ENCODE data around the gene TAF1A.

The TAF1A gene

GRCh38 chr1:222617367-222617951, 27.7 kb upstream of the TAF1A start:
- Histone ChIP-seq H3K4me3 (ENCODE audit: low read depth, low read length, poor library complexity, severe bottlenecking) (peak overlapping the region; percentile 68), H3K9me2 (ENCODE audit: low read depth, low read length) (no peaks in the 10 kb centered on the region), H3K79me2 (ENCODE audit: insufficient read depth, low read length) (no peaks in the 10 kb centered on the region), H3K36me3 (ENCODE audit: insufficient read depth, low read length) (no peaks in the 10 kb centered on the region), H3K9ac (ENCODE audit: low read length) (peak overlapping the region; percentile 58; the same call in 1 of the 2 replicates), H3K27ac (ENCODE audit: low read depth, low read length, poor library complexity, severe bottlenecking) (no peak overlapping the region), H3K9me3 (ENCODE audit: low read length) (no peaks in the 10 kb centered on the region), H4K20me1 (ENCODE audit: insufficient read depth, low read length) (no peaks in the 10 kb centered on the region), H3K4me2 (ENCODE audit: low read length) (peak overlapping the region; percentile 97), H3F3A (ENCODE audit: insufficient read depth, low read length) (no peaks in the 10 kb centered on the region), H2AFZ (ENCODE audit: low read length) (peak overlapping the region; percentile 100), H3K4me1 (ENCODE audit: insufficient read depth, low read length, severe bottlenecking) (peaks cover 18% of the 10 kb centered on the region), H3K27me3 (ENCODE audit: insufficient read depth, low read length) (no peaks in the 10 kb centered on the region; the same call in 1 of the 2 replicates)
- TF ChIP-seq EZH2 (IDR thresholded peaks at IDR 0.05; ENCODE audit: borderline replicate concordance, low read length) = no peak
- TF ChIP-seq CTCF (IDR thresholded peaks at IDR 0.05; ENCODE audit: low read length) = no peak

- H3K27ac ChIP-seq (ENCODE audit: low read depth, low read length, poor library complexity, severe bottlenecking) = no peak overlapping the region
- H3K9me3 ChIP-seq (ENCODE audit: low read length) = no peaks in the 10 kb centered on the region
- no peak overlapping the region for H3K4me2 ChIP-seq (ENCODE audit: low read length)
- TF ChIP-seq EZH2 (IDR thresholded peaks at IDR 0.05; ENCODE audit: borderline replicate concordance, low read length) (no peak), CTCF (IDR thresholded peaks at IDR 0.05; ENCODE audit: low read length) (no peak)
- no peaks in the 10 kb centered on the region for H3K79me2 ChIP-seq (ENCODE audit: insufficient read depth, low read length)
- no peaks in the 10 kb centered on the region for H3F3A ChIP-seq (ENCODE audit: insufficient read depth, low read length)
- no peak overlapping the region for H2AFZ ChIP-seq (ENCODE audit: low read length)
- no peaks in the 10 kb centered on the region for H3K36me3 ChIP-seq (ENCODE audit: insufficient read depth, low read length)
- no peak overlapping the region for H3K9ac ChIP-seq (ENCODE audit: low read length)
- no peaks in the 10 kb centered on the region; the same call in 1 of the 2 replicates for H3K27me3 ChIP-seq (ENCODE audit: insufficient read depth, low read length)
- H3K9me2 ChIP-seq (ENCODE audit: low read depth, low read length) = no peaks in the 10 kb centered on the region
- no peak overlapping the region for H3K4me3 ChIP-seq (ENCODE audit: low read depth, low read length, poor library complexity, severe bottlenecking)
- H3K4me1 ChIP-seq (ENCODE audit: insufficient read depth, low read length, severe bottlenecking) = peaks cover 18% of the 10 kb centered on the region
- H4K20me1 ChIP-seq (ENCODE audit: insufficient read depth, low read length) = no peaks in the 10 kb centered on the region
Observed at GRCh38 chr1:222616525-222616924, 26.8 kb upstream of the TAF1A start.

GRCh38 chr1:222613627-222614026, 23.9 kb upstream of the TAF1A start:
- no peak overlapping the region for H3K9ac ChIP-seq (ENCODE audit: low read length)
- no peak overlapping the region for H3K27ac ChIP-seq (ENCODE audit: low read depth, low read length, poor library complexity, severe bottlenecking)
- no peaks in the 10 kb centered on the region for H4K20me1 ChIP-seq (ENCODE audit: insufficient read depth, low read length)
- H3K4me1 ChIP-seq (ENCODE audit: insufficient read depth, low read length, severe bottlenecking) = peaks cover 8% of the 10 kb centered on the region
- H3K79me2 ChIP-seq (ENCODE audit: insufficient read depth, low read length) = no peaks in the 10 kb centered on the region
- no peak overlapping the region for H3K4me3 ChIP-seq (ENCODE audit: low read depth, low read length, poor library complexity, severe bottlenecking)
- no peaks in the 10 kb centered on the region for H3F3A ChIP-seq (ENCODE audit: insufficient read depth, low read length)
- H3K9me3 ChIP-seq (ENCODE audit: low read length) = no peaks in the 10 kb centered on the region
- H3K27me3 ChIP-seq (ENCODE audit: insufficient read depth, low read length) = no peaks in the 10 kb centered on the region; the same call in 1 of the 2 replicates
- no peak for TF ChIP-seq CTCF (IDR thresholded peaks at IDR 0.05; ENCODE audit: low read length)
- TF ChIP-seq EZH2 (IDR thresholded peaks at IDR 0.05; ENCODE audit: borderline replicate concordance, low read length) = no peak
- H2AFZ ChIP-seq (ENCODE audit: low read length) = no peak overlapping the region
- H3K4me2 ChIP-seq (ENCODE audit: low read length) = no peak overlapping the region
- no peaks in the 10 kb centered on the region for H3K36me3 ChIP-seq (ENCODE audit: insufficient read depth, low read length)
- no peaks in the 10 kb centered on the region for H3K9me2 ChIP-seq (ENCODE audit: low read depth, low read length)
